Activated naive CD8-positive, alpha-beta T cell treated with anti-CD3 and anti-CD28 coated beads, Interleukin-2, amount 10 ng/mL, durations not matched to agents 7 days and 5 days (primary cell): ENCODE measurements around the gene MAD2L2. TPM values are rescaled to one million over a fixed set of nuclear protein-coding genes. Genes with fewer than 3 reads are reported as not detected.

Experiments
- ATAC-seq: fragments of 150-1000 bp; cut with Tn5 transposase; one replicate; pipeline ENCODE4 v1.10.0; 2021; ENCODE audit warnings: low read depth, moderate library complexity
- POLR2A ChIA-PET: fragments of 350-600 bp; sonication (Branson Sonifier 250); formaldehyde crosslinking; loops from one replicate; lab custom pipeline; 2021; ENCODE audit warnings: antibody characterized with exemption; lab: Charles Lee
- DNase-seq: peaks from one replicate; pipeline ENCODE4 v3.0.0; 2021
- H3K27ac Mint-ChIP-seq: one replicate; pipeline ENCODE4 v1.8.0; 2022; ENCODE audit warnings: mild to moderate bottlenecking, mixed read lengths
- H3K27me3 Mint-ChIP-seq: one replicate; pipeline ENCODE4 v1.8.0; 2022; ENCODE audit warnings: mild to moderate bottlenecking, moderate library complexity, mixed read lengths
- H3K36me3 Mint-ChIP-seq: one replicate; pipeline ENCODE4 v1.8.0; 2021; ENCODE audit warnings: mild to moderate bottlenecking, mixed read lengths
- H3K4me1 Mint-ChIP-seq: one replicate; pipeline ENCODE4 v1.8.0; 2021; ENCODE audit warnings: mixed read lengths
- H3K4me3 Mint-ChIP-seq: one replicate; pipeline ENCODE4 v1.8.0; 2022; ENCODE audit warnings: mild to moderate bottlenecking, moderate library complexity, mixed read lengths
- H3K9me3 Mint-ChIP-seq: one replicate; pipeline ENCODE4 v1.8.0; 2021; ENCODE audit warnings: mixed read lengths
- total RNA-seq, 2 experiments: library from RNA; stranded (reverse); gene quantifications; one replicate each; pipeline ENCODE4 v1.2.3, GENCODE V29; 2021

Gene MAD2L2
- total RNA-seq, 2 experiments from 2014 or later, result 95.4 to 103 TPM

GRCh38 chr1:11626551-11626950 is 54.4 kb downstream of the MAD2L2 start:
- ATAC-seq (no peak), DNase-seq (no peak)
- POLR2A ChIA-PET, result no interaction called here
- Mint-ChIP-seq H3K4me1 (no peaks in the 10 kb centered on the region), H3K27me3 (peaks cover 26% of the 10 kb centered on the region), H3K4me3 (no peak overlapping the region), H3K36me3 (no peaks in the 10 kb centered on the region), H3K27ac (no peak overlapping the region), H3K9me3 (no peaks in the 10 kb centered on the region)

Other genes starting within 250 kb of the MAD2L2 start
- gene DISP3, start 202.0 kb downstream of the MAD2L2 start, total RNA-seq, result under 1 TPM; 0.44 to 0.60 TPM
- 1 to 10 TPM; 4.8 to 6.2 TPM for gene FBXO2, start 26.7 kb downstream of the MAD2L2 start, total RNA-seq
- gene FBXO44, start 26.3 kb downstream of the MAD2L2 start, total RNA-seq, result 10 to 100 TPM; 54.9 to 59.2 TPM
- 10 to 100 TPM; 27.5 to 28.0 TPM for gene FBXO6, start 16.9 kb downstream of the MAD2L2 start, total RNA-seq
- gene DRAXIN, start 10.6 kb upstream of the MAD2L2 start, total RNA-seq, result 1 to 10 TPM; 3.5 to 4.1 TPM
- gene AGTRAP, start 55.0 kb upstream of the MAD2L2 start, total RNA-seq, result 10 to 100 TPM; 53.8 to 56.4 TPM
- not detected for gene C1orf167, start 81.0 kb upstream of the MAD2L2 start, total RNA-seq
- 10 to 100 TPM; 47.0 to 47.1 TPM for gene MTHFR, start 124.8 kb upstream of the MAD2L2 start, total RNA-seq
- gene CLCN6, start 125.0 kb upstream of the MAD2L2 start, total RNA-seq, result 10 to 100 TPM; 21.9 to 25.5 TPM
- not detected for gene NPPA, start 166.6 kb upstream of the MAD2L2 start, total RNA-seq
- gene NPPB, start 177.8 kb upstream of the MAD2L2 start, total RNA-seq, result not detected
- 10 to 100 TPM; 36.1 to 38.3 TPM for gene KIAA2013, start 245.3 kb upstream of the MAD2L2 start, total RNA-seq